ENCODE results near the gene TLX2. TPM values are rescaled to one million over a fixed set of nuclear protein-coding genes. Genes with fewer than 3 reads are reported as not detected.

TLX2 gene
- total and polyA plus RNA-seq, 2 of the 13 experiments (the other 11 are each of a cell fraction or from before 2014, with no cell fraction given), result 0.05 to 0.20 TPM

DNA sequence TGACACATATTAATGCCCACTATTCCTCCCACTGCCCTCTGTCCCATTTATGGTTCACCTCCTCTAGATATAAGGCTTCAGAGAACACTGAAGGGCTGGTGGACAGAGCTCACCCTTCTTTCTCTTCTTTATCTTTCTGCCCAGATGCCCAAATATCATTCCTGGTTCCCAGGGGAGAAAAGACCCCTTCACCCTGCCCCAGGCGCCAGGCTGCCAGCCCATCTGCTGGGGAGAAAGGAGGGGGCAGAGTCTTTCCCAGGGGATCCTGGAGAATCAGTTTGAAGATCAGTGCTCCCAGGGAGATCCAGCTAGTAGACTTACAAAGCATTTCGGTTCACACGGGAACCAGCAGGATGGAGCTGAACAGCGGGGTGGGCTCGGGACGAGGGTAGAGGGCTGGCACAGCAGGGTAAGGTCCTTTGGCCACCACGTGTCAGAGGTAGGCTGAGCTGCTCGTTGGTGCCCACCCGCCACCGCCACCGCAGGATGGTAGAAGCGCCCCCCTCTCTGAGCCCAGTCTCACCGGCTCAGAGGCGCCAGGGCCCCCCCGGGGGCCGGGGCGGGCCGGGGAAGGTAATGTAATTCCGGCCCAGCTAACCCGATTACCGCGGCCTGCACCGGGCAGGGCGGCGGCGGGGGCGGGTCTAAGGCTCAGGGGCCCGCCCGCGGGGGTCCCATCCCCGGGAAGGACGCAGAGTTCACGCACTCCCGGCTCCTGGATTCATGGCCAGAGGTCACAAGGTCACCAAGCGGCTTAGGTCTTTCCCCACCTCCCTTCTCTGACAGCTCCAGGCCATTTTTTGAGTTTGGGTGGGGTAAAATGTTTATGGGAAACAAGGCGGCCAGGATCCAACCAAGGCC, 1.3 kb upstream of the TLX2 start (continued):
- peak; percentile 23; the same call in 1 of the 2 replicates for TF ChIP-seq NCOA2 (CRISPR knock-in tag; IDR thresholded peaks at IDR 0.05)
- no peak for TF ChIP-seq KLF15 (CRISPR knock-in tag; IDR thresholded peaks at IDR 0.05; ENCODE audit: borderline replicate concordance)
- no peak for TF ChIP-seq KMT2A (CRISPR knock-in tag; IDR thresholded peaks at IDR 0.05)
- no peak for TF ChIP-seq RXRB (CRISPR knock-in tag; IDR thresholded peaks at IDR 0.05; ENCODE audit: borderline replicate concordance)
- no peak for TF ChIP-seq MNT (IDR thresholded peaks at IDR 0.05)
- no peak for TF ChIP-seq PAX8 (CRISPR knock-in tag; IDR thresholded peaks at IDR 0.05; ENCODE audit: borderline replicate concordance)
- peak; percentile 57 for TF ChIP-seq TBX2 (CRISPR knock-in tag; IDR thresholded peaks at IDR 0.05; ENCODE audit: borderline replicate concordance)
- TF ChIP-seq ZNF251 (CRISPR knock-in tag; IDR thresholded peaks at IDR 0.05), result no peak
- TF ChIP-seq ZNF768 (CRISPR knock-in tag; IDR thresholded peaks at IDR 0.05), result peak; percentile 68; the same call in 1 of the 2 replicates
- TF ChIP-seq ZBTB1 (CRISPR knock-in tag; IDR thresholded peaks at IDR 0.05; ENCODE audit: borderline replicate concordance), result no peak
- TF ChIP-seq, protein P1, sequence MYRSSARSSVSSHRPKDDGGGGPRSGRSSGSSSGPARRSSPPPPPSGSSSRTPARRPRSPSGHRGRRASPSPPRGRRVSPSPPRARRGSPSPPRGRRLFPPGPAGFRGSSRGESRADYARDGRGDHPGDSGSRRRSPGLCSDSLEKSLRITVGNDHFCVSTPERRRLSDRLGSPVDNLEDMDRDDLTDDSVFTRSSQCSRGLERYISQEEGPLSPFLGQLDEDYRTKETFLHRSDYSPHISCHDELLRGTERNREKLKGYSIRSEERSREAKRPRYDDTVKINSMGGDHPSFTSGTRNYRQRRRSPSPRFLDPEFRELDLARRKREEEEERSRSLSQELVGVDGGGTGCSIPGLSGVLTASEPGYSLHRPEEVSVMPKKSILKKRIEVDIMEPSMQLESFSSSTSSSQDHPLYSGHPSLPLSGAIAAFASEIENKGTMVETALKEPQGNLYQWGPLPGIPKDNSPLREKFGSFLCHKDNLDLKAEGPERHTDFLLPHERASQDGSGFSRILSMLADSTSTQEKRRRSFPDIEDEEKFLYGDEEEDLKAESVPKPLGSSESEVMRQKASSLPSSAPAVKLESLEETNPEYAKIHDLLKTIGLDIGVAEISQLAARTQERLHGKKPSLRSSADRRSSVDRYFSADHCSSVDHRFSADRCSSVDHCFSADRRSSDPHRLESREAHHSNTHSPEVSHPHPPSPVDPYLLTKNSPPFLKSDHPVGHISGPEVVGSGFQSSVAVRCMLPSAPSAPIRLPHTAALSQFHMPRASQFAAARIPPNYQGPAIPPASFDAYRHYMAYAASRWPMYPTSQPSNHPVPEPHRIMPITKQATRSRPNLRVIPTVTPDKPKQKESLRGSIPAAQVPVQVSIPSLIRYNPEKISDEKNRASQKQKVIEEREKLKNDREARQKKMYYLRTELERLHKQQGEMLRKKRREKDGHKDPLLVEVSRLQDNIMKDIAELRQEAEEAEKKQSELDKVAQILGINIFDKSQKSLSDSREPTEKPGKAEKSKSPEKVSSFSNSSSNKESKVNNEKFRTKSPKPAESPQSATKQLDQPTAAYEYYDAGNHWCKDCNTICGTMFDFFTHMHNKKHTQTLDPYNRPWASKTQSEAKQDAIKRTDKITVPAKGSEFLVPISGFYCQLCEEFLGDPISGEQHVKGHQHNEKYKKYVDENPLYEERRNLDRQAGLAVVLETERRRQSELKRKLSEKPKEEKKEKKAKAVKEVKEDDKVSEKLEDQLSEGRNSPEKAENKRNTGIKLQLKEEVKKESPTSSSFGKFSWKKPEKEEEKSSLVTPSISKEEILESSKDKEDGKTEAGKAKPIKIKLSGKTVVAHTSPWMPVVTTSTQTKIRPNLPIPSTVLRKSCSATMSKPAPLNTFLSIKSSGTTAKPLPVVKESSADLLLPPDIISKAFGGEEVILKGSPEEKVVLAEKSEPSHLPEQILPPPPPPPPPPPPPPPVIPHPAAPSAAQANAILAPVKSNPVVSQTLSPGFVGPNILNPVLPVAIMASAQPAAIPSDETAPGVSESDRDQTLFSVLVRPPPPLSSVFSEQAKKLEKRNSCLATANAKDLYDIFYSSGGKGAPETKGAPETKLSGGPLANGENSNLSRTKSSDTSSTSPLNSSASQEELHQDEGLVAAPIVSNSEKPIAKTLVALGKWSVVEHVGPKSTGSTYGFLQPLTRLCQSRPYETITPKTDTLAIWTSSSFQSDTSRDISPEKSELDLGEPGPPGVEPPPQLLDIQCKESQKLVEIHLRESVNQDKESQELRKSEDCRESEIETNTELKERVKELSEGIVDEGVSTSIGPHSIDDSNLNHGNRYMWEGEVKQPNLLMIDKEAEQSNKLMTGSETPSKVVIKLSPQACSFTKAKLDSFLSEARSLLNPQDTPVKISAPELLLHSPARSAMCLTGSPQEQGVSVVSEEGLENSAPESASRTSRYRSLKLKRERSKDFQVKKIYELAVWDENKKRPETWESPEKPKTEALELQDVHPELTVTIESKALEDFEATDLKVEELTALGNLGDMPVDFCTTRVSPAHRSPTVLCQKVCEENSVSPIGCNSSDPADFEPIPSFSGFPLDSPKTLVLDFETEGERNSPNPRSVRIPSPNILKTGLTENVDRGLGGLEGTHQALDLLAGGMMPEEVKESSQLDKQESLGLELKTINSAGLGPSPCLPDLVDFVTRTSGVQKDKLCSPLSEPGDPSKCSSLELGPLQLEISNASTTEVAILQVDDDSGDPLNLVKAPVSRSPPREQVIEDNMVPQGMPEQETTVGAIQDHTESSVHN (CRISPR knock-in tag; IDR thresholded peaks at IDR 0.05), result no peak
- TF ChIP-seq MXD3 (CRISPR knock-in tag; IDR thresholded peaks at IDR 0.05), result peak; percentile 32; the same call in 1 of the 2 replicates
- TF ChIP-seq SOX13 (IDR thresholded peaks at IDR 0.05), result no peak
- TF ChIP-seq SOX13 (CRISPR knock-in tag; conservative IDR thresholded peaks at IDR 0.05 in 1 of 2, IDR thresholded peaks at IDR 0.05 in 1 of 2), result no peak
- TF ChIP-seq SMAD1 (CRISPR knock-in tag; IDR thresholded peaks at IDR 0.05; ENCODE audit: borderline replicate concordance, low read depth), result no peak
- peak; percentile 72 to 75; a peak in 3 of 4 replicates for TF ChIP-seq NR2F1 (CRISPR knock-in tag; IDR thresholded peaks at IDR 0.05)
- TF ChIP-seq ZFP36L2 (CRISPR knock-in tag; IDR thresholded peaks at IDR 0.05), result no peak
- no peak for TF ChIP-seq ARID2 (CRISPR knock-in tag; IDR thresholded peaks at IDR 0.05; ENCODE audit: borderline replicate concordance)
- TF ChIP-seq NCOA1 (CRISPR knock-in tag; IDR thresholded peaks at IDR 0.05), result no peak

Measured in HepG2 (cell line).